Activated naive CD8-positive, alpha-beta T cell treated with anti-CD3 and anti-CD28 coated beads, Interleukin-2, amount 50 U/mL, for 24 hours (primary cell): ENCODE data around the gene LYL1.
A peak's percentile ranks its signal among the peaks of the same experiment; 100 is the strongest.

Experiments
- ATAC-seq: fragments of 150-1000 bp; cut with Tn5 transposase; one replicate; pipeline ENCODE4 v1.10.0; 2021
- DNase-seq: peaks from one replicate; pipeline ENCODE4 v3.0.0; 2021
- H3K27ac Mint-ChIP-seq: one replicate; pipeline ENCODE4 v1.8.0; 2021; ENCODE audit warnings: mild to moderate bottlenecking, mixed read lengths
- H3K27me3 Mint-ChIP-seq: one replicate; pipeline ENCODE4 v1.8.0; 2021; ENCODE audit warnings: mixed read lengths
- H3K36me3 Mint-ChIP-seq: one replicate; pipeline ENCODE4 v1.8.0; 2021; ENCODE audit warnings: low read depth, mixed read lengths
- H3K4me1 Mint-ChIP-seq: one replicate; pipeline ENCODE4 v1.8.0; 2021; ENCODE audit warnings: mixed read lengths
- H3K4me3 Mint-ChIP-seq: one replicate; pipeline ENCODE4 v1.8.0; 2021; ENCODE audit warnings: mild to moderate bottlenecking, moderate library complexity, mixed read lengths
- H3K9me3 Mint-ChIP-seq: one replicate; pipeline ENCODE4 v1.8.0; 2021; ENCODE audit warnings: mixed read lengths

LYL1 gene

GRCh38 chr19:13120817-13121216 is 18.2 kb upstream of the LYL1 start:
- DNase-seq: no peak
- Mint-ChIP-seq H3K36me3 (peaks cover 27% of the 10 kb centered on the region), H3K27ac (peak overlapping the region; percentile 81), H3K4me3 (peak overlapping the region; percentile 47), H3K27me3 (peaks cover 2% of the 10 kb centered on the region), H3K9me3 (no peaks in the 10 kb centered on the region), H3K4me1 (peaks cover 59% of the 10 kb centered on the region)
- no peak for ATAC-seq

GRCh38 chr19:13120031-13120430 is 17.4 kb upstream of the LYL1 start:
- H3K27me3 Mint-ChIP-seq: peaks cover 2% of the 10 kb centered on the region
- no peaks in the 10 kb centered on the region for H3K9me3 Mint-ChIP-seq
- ATAC-seq (no peak), DNase-seq (no peak)
- peak overlapping the region; percentile 81 for H3K27ac Mint-ChIP-seq
- peaks cover 66% of the 10 kb centered on the region for H3K4me1 Mint-ChIP-seq
- H3K4me3 Mint-ChIP-seq: peak overlapping the region; percentile 82
- H3K36me3 Mint-ChIP-seq: peaks cover 29% of the 10 kb centered on the region

- H3K4me3 Mint-ChIP-seq: peak overlapping the region; percentile 82
- DNase-seq: no peak
- peaks cover 68% of the 10 kb centered on the region for H3K4me1 Mint-ChIP-seq
- peak overlapping the region; percentile 74 for H3K27ac Mint-ChIP-seq
- H3K9me3 Mint-ChIP-seq: no peaks in the 10 kb centered on the region
- H3K36me3 Mint-ChIP-seq: peaks cover 30% of the 10 kb centered on the region
- no peak for ATAC-seq
- H3K27me3 Mint-ChIP-seq: peaks cover 2% of the 10 kb centered on the region
These were observed 17.0 kb upstream of the LYL1 start for GRCh38 chr19:13119627-13120026.

GRCh38 chr19:13118424-13119193 is 16.0 kb upstream of the LYL1 start:
- Mint-ChIP-seq H3K4me3 (peak overlapping the region; percentile 82), H3K36me3 (peaks cover 35% of the 10 kb centered on the region), H3K27me3 (peaks cover 2% of the 10 kb centered on the region), H3K4me1 (peaks cover 73% of the 10 kb centered on the region), H3K27ac (peak overlapping the region; percentile 74), H3K9me3 (no peaks in the 10 kb centered on the region)
- ATAC-seq (no peak), DNase-seq (peak; percentile 64)

- DNase-seq (peak; percentile 92), ATAC-seq (peak; percentile 77)
- peak within 1 kb of the TSS; percentile 90 for H3K4me3 Mint-ChIP-seq
- peaks cover 72% of the 10 kb centered on the region for H3K4me1 Mint-ChIP-seq
- H3K27ac Mint-ChIP-seq: peak within 1 kb of the TSS; percentile 97
- H3K27me3 Mint-ChIP-seq: peaks cover 2% of the 10 kb centered on the region
- H3K36me3 Mint-ChIP-seq: peaks cover 39% of the 10 kb centered on the region
- no peaks in the 10 kb centered on the region for H3K9me3 Mint-ChIP-seq
These were observed 15.2 kb upstream of the LYL1 start, which contains the start of gene NACC1 for GRCh38 chr19:13117772-13118423. Gene NACC1, plus strand, starts transcription at chr19:13118264. Its CDS starts 16,944 bp downstream, at chr19:13135208.

- DNase-seq: no peak
- Mint-ChIP-seq H3K36me3 (peaks cover 39% of the 10 kb centered on the region), H3K27me3 (peaks cover 2% of the 10 kb centered on the region), H3K4me1 (peaks cover 66% of the 10 kb centered on the region), H3K27ac (peak overlapping the region; percentile 97), H3K4me3 (peak overlapping the region; percentile 90), H3K9me3 (no peaks in the 10 kb centered on the region)
- no peak for ATAC-seq
These were observed 14.6 kb upstream of the LYL1 start for GRCh38 chr19:13117176-13117771.

GRCh38 chr19:13116282-13117175 is 13.9 kb upstream of the LYL1 start, which contains the start of gene TRMT1:
Gene TRMT1, minus strand, starts transcription at chr19:13116740. Its CDS starts 341 bp downstream, at chr19:13116399.
- H3K4me3 Mint-ChIP-seq: peak within 1 kb of the TSS; percentile 90
- DNase-seq: peak; percentile 94
- H3K27ac Mint-ChIP-seq: peak within 1 kb of the TSS; percentile 97
- H3K36me3 Mint-ChIP-seq: peaks cover 38% of the 10 kb centered on the region
- H3K27me3 Mint-ChIP-seq: peaks cover 2% of the 10 kb centered on the region
- H3K4me1 Mint-ChIP-seq: peaks cover 58% of the 10 kb centered on the region
- peak; percentile 39 for ATAC-seq
- H3K9me3 Mint-ChIP-seq: no peaks in the 10 kb centered on the region

GRCh38 chr19:13115936-13116281 is 13.3 kb upstream of the LYL1 start:
- peak overlapping the region; percentile 90 for H3K4me3 Mint-ChIP-seq
- H3K4me1 Mint-ChIP-seq: peaks cover 52% of the 10 kb centered on the region
- ATAC-seq: no peak
- peaks cover 35% of the 10 kb centered on the region for H3K36me3 Mint-ChIP-seq
- peaks cover 2% of the 10 kb centered on the region for H3K27me3 Mint-ChIP-seq
- no peak for DNase-seq
- no peaks in the 10 kb centered on the region for H3K9me3 Mint-ChIP-seq
- peak overlapping the region; percentile 97 for H3K27ac Mint-ChIP-seq

- H3K4me3 Mint-ChIP-seq: no peak overlapping the region
- H3K9me3 Mint-ChIP-seq: no peaks in the 10 kb centered on the region
- DNase-seq (no peak), ATAC-seq (no peak)
- no peak overlapping the region for H3K27ac Mint-ChIP-seq
- H3K36me3 Mint-ChIP-seq: peaks cover 31% of the 10 kb centered on the region
- H3K4me1 Mint-ChIP-seq: peaks cover 30% of the 10 kb centered on the region
- peaks cover 2% of the 10 kb centered on the region for H3K27me3 Mint-ChIP-seq
These were observed 9.9 kb upstream of the LYL1 start for GRCh38 chr19:13112555-13112954.

- Mint-ChIP-seq H3K9me3 (no peaks in the 10 kb centered on the region), H3K27ac (no peak overlapping the region), H3K36me3 (peaks cover 29% of the 10 kb centered on the region), H3K27me3 (no peaks in the 10 kb centered on the region), H3K4me1 (peaks cover 23% of the 10 kb centered on the region), H3K4me3 (no peak overlapping the region)
- ATAC-seq (no peak), DNase-seq (no peak)
These were observed 7.5 kb upstream of the LYL1 start for GRCh38 chr19:13110099-13110610.

GRCh38 chr19:13109361-13110098 is 6.9 kb upstream of the LYL1 start:
- Mint-ChIP-seq H3K27ac (no peak overlapping the region), H3K4me3 (no peak overlapping the region), H3K36me3 (peaks cover 25% of the 10 kb centered on the region), H3K27me3 (no peaks in the 10 kb centered on the region), H3K9me3 (no peaks in the 10 kb centered on the region), H3K4me1 (peaks cover 23% of the 10 kb centered on the region)
- DNase-seq: no peak
- no peak for ATAC-seq

GRCh38 chr19:13104848-13105711 is 2.4 kb upstream of the LYL1 start:
- DNase-seq (peak; percentile 38), ATAC-seq (peak; percentile 22)

More at GRCh38 chr19:13104848-13105711, 2.4 kb upstream of the LYL1 start:
- Mint-ChIP-seq H3K4me1 (peaks cover 36% of the 10 kb centered on the region), H3K4me3 (peak overlapping the region; percentile 82), H3K27me3 (no peaks in the 10 kb centered on the region), H3K27ac (peak overlapping the region; percentile 91), H3K9me3 (no peaks in the 10 kb centered on the region), H3K36me3 (peaks cover 13% of the 10 kb centered on the region)
